ENCODE measurements around the gene HDHD5. TPM values are rescaled to one million over a fixed set of nuclear protein-coding genes. Genes with fewer than 3 reads are reported as not detected.

Gene HDHD5
- total RNA-seq, 1 experiment from 2014 or later: 68.4 TPM

DNA sequence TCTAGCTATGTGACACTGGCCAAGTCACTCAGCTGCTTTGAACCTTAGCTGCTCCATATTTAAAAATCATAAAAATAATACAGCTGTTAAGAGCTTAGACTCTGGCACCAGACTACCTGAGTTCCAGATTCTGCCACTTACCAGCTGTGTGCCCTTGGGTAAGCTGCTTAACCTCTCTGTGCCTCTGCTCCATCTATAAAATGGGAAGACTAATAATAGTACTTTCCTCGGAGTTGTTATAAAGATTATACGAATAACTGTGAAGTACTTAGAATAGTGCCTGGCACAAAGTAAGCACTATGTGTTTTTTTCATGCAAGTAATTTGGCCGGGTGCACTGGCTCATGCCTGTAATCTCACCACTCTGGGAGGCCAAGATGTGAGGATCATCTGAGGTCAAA lies 1.4 kb downstream of the HDHD5 start:
- Histone ChIP-seq H3T11ph (ENCODE audit: low read length) (no peak overlapping the region), H2AFZ (ENCODE audit: low read length) (no peak overlapping the region), H2BK20ac (ENCODE audit: low read depth, low read length, poor library complexity, severe bottlenecking) (no peak overlapping the region), H3K4me2 (ENCODE audit: insufficient read depth, insufficient read length, low read length) (peak overlapping the region; percentile 88), H2AK5ac (ENCODE audit: insufficient read length, low read length) (no peak overlapping the region), H3K9ac (ENCODE audit: extremely low read depth, insufficient read length, low read length) (no peak overlapping the region), H3K27me3 (ENCODE audit: insufficient read depth, low read length) (no peaks in the 10 kb centered on the region), H3K4ac (ENCODE audit: low read depth, low read length) (no peak overlapping the region), H4K5ac (ENCODE audit: insufficient read length, low read depth, low read length) (no peak overlapping the region), H3K79me2 (ENCODE audit: insufficient read depth, low read length) (peaks cover 23% of the 10 kb centered on the region; the same call in 1 of the 2 replicates), H3K18ac (ENCODE audit: insufficient read length, low read depth, low read length) (no peak overlapping the region), H3K23ac (ENCODE audit: insufficient read length, low read depth, low read length) (no peak overlapping the region), H4K8ac (replicated peaks; ENCODE audit: insufficient read length, low read depth, low read length) (no peak overlapping the region), H3K79me1 (ENCODE audit: insufficient read depth, low read depth, low read length, poor library complexity, severe bottlenecking) (peaks cover 4% of the 10 kb centered on the region), H3K14ac (ENCODE audit: insufficient read depth, low read length) (no peak overlapping the region), H3K23me2 (ENCODE audit: insufficient read length, low read depth, low read length, poor library complexity, severe bottlenecking) (peaks cover 13% of the 10 kb centered on the region), H2BK12ac (ENCODE audit: insufficient read length, low read depth, low read length) (no peak overlapping the region), H2BK5ac (ENCODE audit: insufficient read length, low read length) (no peak overlapping the region), H4K20me1 (ENCODE audit: control insufficient read depth, insufficient read depth, insufficient read length) (no peaks in the 10 kb centered on the region), H2BK120ac (ENCODE audit: low read depth, low read length, poor library complexity, severe bottlenecking) (no peak overlapping the region), H3K27ac (ENCODE audit: insufficient read length, low read depth, low read length) (no peak overlapping the region), H3K4me1 (ENCODE audit: insufficient read depth, low read length) (no peaks in the 10 kb centered on the region), H4K91ac (ENCODE audit: insufficient read length, low read depth, low read length) (no peak overlapping the region), H3K56ac (ENCODE audit: insufficient read length, low read depth, low read length) (no peak overlapping the region), H3K9me3 (ENCODE audit: control insufficient read depth, low read depth, low read length) (no peaks in the 10 kb centered on the region), H2BK15ac (ENCODE audit: low read depth, low read length) (no peak overlapping the region)
- TF ChIP-seq, protein P1, sequence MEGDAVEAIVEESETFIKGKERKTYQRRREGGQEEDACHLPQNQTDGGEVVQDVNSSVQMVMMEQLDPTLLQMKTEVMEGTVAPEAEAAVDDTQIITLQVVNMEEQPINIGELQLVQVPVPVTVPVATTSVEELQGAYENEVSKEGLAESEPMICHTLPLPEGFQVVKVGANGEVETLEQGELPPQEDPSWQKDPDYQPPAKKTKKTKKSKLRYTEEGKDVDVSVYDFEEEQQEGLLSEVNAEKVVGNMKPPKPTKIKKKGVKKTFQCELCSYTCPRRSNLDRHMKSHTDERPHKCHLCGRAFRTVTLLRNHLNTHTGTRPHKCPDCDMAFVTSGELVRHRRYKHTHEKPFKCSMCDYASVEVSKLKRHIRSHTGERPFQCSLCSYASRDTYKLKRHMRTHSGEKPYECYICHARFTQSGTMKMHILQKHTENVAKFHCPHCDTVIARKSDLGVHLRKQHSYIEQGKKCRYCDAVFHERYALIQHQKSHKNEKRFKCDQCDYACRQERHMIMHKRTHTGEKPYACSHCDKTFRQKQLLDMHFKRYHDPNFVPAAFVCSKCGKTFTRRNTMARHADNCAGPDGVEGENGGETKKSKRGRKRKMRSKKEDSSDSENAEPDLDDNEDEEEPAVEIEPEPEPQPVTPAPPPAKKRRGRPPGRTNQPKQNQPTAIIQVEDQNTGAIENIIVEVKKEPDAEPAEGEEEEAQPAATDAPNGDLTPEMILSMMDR (conservative IDR thresholded peaks at IDR 0.05): no peak
- no peaks in the 10 kb centered on the region for H3K9me3 Mint-ChIP-seq
- H3K36me3 Mint-ChIP-seq (ENCODE audit: insufficient read depth in 1 of 3, low read depth in 3 of 3): peaks cover 0 to 7% (median 5%) of the 10 kb centered on the region in 3 experiments; a peak in 4 of 7 replicates
- no peak for DNase-seq
- H3K4me3 Mint-ChIP-seq: peak overlapping the region; percentile 79 to 82
- H3K4me1 Mint-ChIP-seq: peaks cover 11 to 19% of the 10 kb centered on the region in 2 experiments
- no peak overlapping the region; a peak in 1 of 7 replicates for H3K27ac Mint-ChIP-seq
- H3K27me3 Mint-ChIP-seq (ENCODE audit: low read depth): peaks cover 5% of the 10 kb centered on the region; the same call in 1 of the 2 replicates
- no CpG with 5 or more reads among the region's 3 CpGs for WGBS (ENCODE audit: extremely low coverage, insufficient read length, low lambda C conversion rate)
